Right kidney (tissue), 1 donor: ENCODE measurements around the gene OTOP2.
A peak's percentile ranks its signal among the peaks of the same experiment; 100 is the strongest.
"Not testable (repeated sequence)": the region's sequence is repeated elsewhere in the genome, so short reads cannot be mapped to it uniquely, and the experiment has no call there.

ENCODE experiments used
- DNase-seq: peaks from one replicate; pipeline ENCODE4 v3.0.0-alpha.2; 2016

Gene OTOP2

GRCh38 chr17:74900208-74900607 is 23.9 kb upstream of the OTOP2 start:
- no peak for DNase-seq

- no peak for DNase-seq
Measured at GRCh38 chr17:74901353-74902135, 22.5 kb upstream of the OTOP2 start.

- no peak for DNase-seq
Measured at GRCh38 chr17:74903034-74903433, 21.0 kb upstream of the OTOP2 start.

- DNase-seq: no peak
Measured at GRCh38 chr17:74903671-74904070, 20.4 kb upstream of the OTOP2 start.

- no peak for DNase-seq
Measured at GRCh38 chr17:74904687-74905409, 19.2 kb upstream of the OTOP2 start.

GRCh38 chr17:74906214-74906793 is 17.8 kb upstream of the OTOP2 start:
- not testable (repeated sequence) for DNase-seq

- no peak for DNase-seq
Measured at GRCh38 chr17:74907012-74907411, 17.1 kb upstream of the OTOP2 start.

GRCh38 chr17:74909097-74909496 is 15.0 kb upstream of the OTOP2 start:
- not testable (repeated sequence) for DNase-seq

- not testable (repeated sequence) for DNase-seq
Measured at GRCh38 chr17:74911423-74911822, 12.7 kb upstream of the OTOP2 start.

GRCh38 chr17:74916136-74916850 is 7.8 kb upstream of the OTOP2 start:
- DNase-seq: no peak

- DNase-seq: no peak
Measured at GRCh38 chr17:74916851-74917199, 7.2 kb upstream of the OTOP2 start.

- DNase-seq: no peak
Measured at GRCh38 chr17:74917430-74917829, 6.6 kb upstream of the OTOP2 start.

GRCh38 chr17:74918906-74919305 is 5.2 kb upstream of the OTOP2 start:
- DNase-seq: no peak

- DNase-seq: no peak
Measured at GRCh38 chr17:74919440-74920305, 4.4 kb upstream of the OTOP2 start.

GRCh38 chr17:74920306-74920620 is 3.8 kb upstream of the OTOP2 start:
- DNase-seq: no peak

GRCh38 chr17:74920642-74921025 is 3.4 kb upstream of the OTOP2 start:
- DNase-seq: no peak

- DNase-seq: peak; percentile 40
Measured at GRCh38 chr17:74921026-74921681, 2.9 kb upstream of the OTOP2 start.

- DNase-seq: peak; percentile 16
Measured at GRCh38 chr17:74921769-74922168, 2.3 kb upstream of the OTOP2 start.

GRCh38 chr17:74922172-74922571 is 1.9 kb upstream of the OTOP2 start:
- peak; percentile 10 for DNase-seq

- peak; percentile 54 for DNase-seq
Measured at GRCh38 chr17:74922694-74923537, 1.2 kb upstream of the OTOP2 start, which contains the start of gene USH1G. Gene USH1G (minus strand): TSS chr17:74923255. CDS start chr17:74923073, 182 bp downstream.
